HFFc6 (cell line): ENCODE data around the gene ATF3. TPM values are rescaled to one million over a fixed set of nuclear protein-coding genes. Genes with fewer than 3 reads are reported as not detected.

Source experiments
- DNase-seq: peaks from one replicate; pipeline ENCODE4 v3.0.0-alpha.2; 2018
- H3K27ac Mint-ChIP-seq: 2 replicates; pipeline ENCODE4 v1.8.0; 2020; ENCODE audit warnings: mild to moderate bottlenecking, mixed read lengths
- H3K27me3 Mint-ChIP-seq: 2 replicates; pipeline ENCODE4 v1.8.0; 2021; ENCODE audit warnings: mild to moderate bottlenecking, moderate library complexity, mixed read lengths; ENCODE audit not compliant: insufficient read depth
- H3K36me3 Mint-ChIP-seq: 2 replicates; pipeline ENCODE4 v1.8.0; 2021; ENCODE audit warnings: low read depth, mixed read lengths
- H3K4me1 Mint-ChIP-seq: 2 replicates; pipeline ENCODE4 v1.8.0; 2020; ENCODE audit warnings: low read depth, mixed read lengths
- H3K4me3 Mint-ChIP-seq: 2 replicates; pipeline ENCODE4 v1.8.0; 2020; ENCODE audit warnings: mild to moderate bottlenecking, moderate library complexity, mixed read lengths
- H3K9me3 Mint-ChIP-seq: 2 replicates; pipeline ENCODE4 v1.8.0; 2020; ENCODE audit warnings: mild to moderate bottlenecking, mixed read lengths
- CTCF ChIP-seq: fragments of 200-600 bp; sonication (generic); IDR thresholded peaks from 2 replicates; pipeline ENCODE4 v1.5.0; 2021; ENCODE audit warnings: antibody characterized with exemption, mild to moderate bottlenecking
- total RNA-seq, 6 experiments: library from RNA; stranded (reverse); fragmentation: NEBNext Ultra II Directional; extraction: Animal tissue kit (Norgen Biotek cat#: 25700); gene quantifications; 2 replicates in 1 of 6; 3 replicates in 5 of 6; pipeline ENCODE4 v1.2.3, GENCODE V29; 2021

The ATF3 gene
- total RNA-seq, 6 experiments from 2014 or later, result 1.9 to 5.5 (median 4.8) TPM

- H3K4me1 Mint-ChIP-seq, result peaks cover 36% of the 10 kb centered on the region
- no peaks in the 10 kb centered on the region for H3K36me3 Mint-ChIP-seq
- TF ChIP-seq CTCF, result no peak
- peaks cover 20% of the 10 kb centered on the region for H3K27me3 Mint-ChIP-seq
- H3K4me3 Mint-ChIP-seq, result no peak overlapping the region
- DNase-seq, result no peak
- no peak overlapping the region for H3K27ac Mint-ChIP-seq
- H3K9me3 Mint-ChIP-seq, result peaks cover 3% of the 10 kb centered on the region; the same call in 1 of the 2 replicates
These were observed 43.5 kb upstream of the ATF3 start for GRCh38 chr1:212565079-212565478.

- peaks cover 29% of the 10 kb centered on the region for H3K4me1 Mint-ChIP-seq
- DNase-seq, result no peak
- H3K36me3 Mint-ChIP-seq, result no peaks in the 10 kb centered on the region
- peaks cover 3% of the 10 kb centered on the region; the same call in 1 of the 2 replicates for H3K9me3 Mint-ChIP-seq
- peak overlapping the region; percentile 91; the same call in 1 of the 2 replicates for H3K4me3 Mint-ChIP-seq
- peaks cover 20% of the 10 kb centered on the region for H3K27me3 Mint-ChIP-seq
- TF ChIP-seq CTCF, result no peak
- no peak overlapping the region for H3K27ac Mint-ChIP-seq
These were observed 42.8 kb upstream of the ATF3 start for GRCh38 chr1:212565571-212566305.

GRCh38 chr1:212566522-212567479, 41.8 kb upstream of the ATF3 start:
- 0 out of 2 replicates have a peak, but pooled peaks have one; percentile 8 for TF ChIP-seq CTCF
- peak; percentile 65 for DNase-seq
- Mint-ChIP-seq H3K4me3 (peak overlapping the region; percentile 91), H3K27ac (peak overlapping the region; percentile 64), H3K36me3 (no peaks in the 10 kb centered on the region), H3K27me3 (peaks cover 22% of the 10 kb centered on the region), H3K4me1 (peaks cover 19% of the 10 kb centered on the region), H3K9me3 (peaks cover 3% of the 10 kb centered on the region; the same call in 1 of the 2 replicates)

- H3K4me1 Mint-ChIP-seq, result peaks cover 18% of the 10 kb centered on the region
- no peak overlapping the region for H3K27ac Mint-ChIP-seq
- H3K27me3 Mint-ChIP-seq, result peaks cover 22% of the 10 kb centered on the region
These were observed 40.9 kb upstream of the ATF3 start for GRCh38 chr1:212567638-212568037.

More at GRCh38 chr1:212567638-212568037, 40.9 kb upstream of the ATF3 start:
- Mint-ChIP-seq H3K9me3 (peaks cover 3% of the 10 kb centered on the region; the same call in 1 of the 2 replicates), H3K4me3 (no peak overlapping the region), H3K36me3 (no peaks in the 10 kb centered on the region)
- no peak for DNase-seq
- no peak for TF ChIP-seq CTCF
